ENCODE data around the gene PTPDC1.

GRCh38 chr9:94142353-94142752 lies 58.1 kb downstream of the PTPDC1 start:
- TF ChIP-seq POLR2A (IDR thresholded peaks at IDR 0.05) (no peak), CTCF (IDR thresholded peaks at IDR 0.05) (no peak)
